Liver (tissue), 3 donors: ENCODE data around the gene INHBC.
A peak's percentile ranks its signal among the peaks of the same experiment; 100 is the strongest.

Source experiments
- NR2F2 ChIP-seq: IDR thresholded peaks from 2 replicates; pipeline ENCODE4 v1.6.1; 2016; ENCODE audit warnings: antibody characterized with exemption
- SP1 ChIP-seq: IDR thresholded peaks from 2 replicates; pipeline ENCODE4 v1.6.1; 2018; ENCODE audit warnings: antibody characterized with exemption, mild to moderate bottlenecking
- TF ChIP-seq, protein P1 (sequence below): fragments of 150-350 bp; IDR thresholded peaks from 2 replicates; pipeline ENCODE4 v1.5.1; 2017; ENCODE audit warnings: improper control_type of control experiment, low read depth, low read length; ENCODE audit not compliant: missing input control
- donor health status: healthy.
- donor health status: healthy.

- TF ChIP-seq, protein P1, sequence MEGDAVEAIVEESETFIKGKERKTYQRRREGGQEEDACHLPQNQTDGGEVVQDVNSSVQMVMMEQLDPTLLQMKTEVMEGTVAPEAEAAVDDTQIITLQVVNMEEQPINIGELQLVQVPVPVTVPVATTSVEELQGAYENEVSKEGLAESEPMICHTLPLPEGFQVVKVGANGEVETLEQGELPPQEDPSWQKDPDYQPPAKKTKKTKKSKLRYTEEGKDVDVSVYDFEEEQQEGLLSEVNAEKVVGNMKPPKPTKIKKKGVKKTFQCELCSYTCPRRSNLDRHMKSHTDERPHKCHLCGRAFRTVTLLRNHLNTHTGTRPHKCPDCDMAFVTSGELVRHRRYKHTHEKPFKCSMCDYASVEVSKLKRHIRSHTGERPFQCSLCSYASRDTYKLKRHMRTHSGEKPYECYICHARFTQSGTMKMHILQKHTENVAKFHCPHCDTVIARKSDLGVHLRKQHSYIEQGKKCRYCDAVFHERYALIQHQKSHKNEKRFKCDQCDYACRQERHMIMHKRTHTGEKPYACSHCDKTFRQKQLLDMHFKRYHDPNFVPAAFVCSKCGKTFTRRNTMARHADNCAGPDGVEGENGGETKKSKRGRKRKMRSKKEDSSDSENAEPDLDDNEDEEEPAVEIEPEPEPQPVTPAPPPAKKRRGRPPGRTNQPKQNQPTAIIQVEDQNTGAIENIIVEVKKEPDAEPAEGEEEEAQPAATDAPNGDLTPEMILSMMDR: peak; percentile 89
- peak; percentile 24 for TF ChIP-seq NR2F2
- TF ChIP-seq SP1: no peak
Measured at GRCh38 chr12:57459055-57459749, 24.6 kb downstream of the INHBC start.
